SU-DHL-6 (cell line): Measurements from ENCODE around the gene NEK10.

Experiments
- H2AFZ ChIP-seq: fragments of 200-600 bp; sonication (generic); 2 replicates; pipeline ENCODE4 v1.6.1; 2014; ENCODE audit warnings: low read depth, mild to moderate bottlenecking, moderate library complexity, mixed read lengths, antibody characterized with exemption, low read length; ENCODE audit not compliant: severe bottlenecking
- H3F3A ChIP-seq: fragments of 200-600 bp; shearing (Covaris generic); 2 replicates; pipeline ENCODE4 v1.6.0; 2016; ENCODE audit warnings: antibody characterized with exemption, mild to moderate bottlenecking; ENCODE audit not compliant: insufficient read depth
- H3K27ac ChIP-seq: fragments of 200-600 bp; sonication (generic); 2 replicates; pipeline ENCODE4 v1.5.1; 2016; ENCODE audit warnings: low read depth, mild to moderate bottlenecking, low read length, moderate library complexity, mixed read lengths
- H3K27me3 ChIP-seq: fragments of 200-600 bp; sonication (generic), shearing (Covaris generic); 2 replicates; pipeline ENCODE4 v1.6.0; 2014; ENCODE audit warnings: mild to moderate bottlenecking, low read length
- H3K36me3 ChIP-seq: fragments of 200-600 bp; sonication (generic); 2 replicates; pipeline ENCODE4 v1.6.1; 2014; ENCODE audit warnings: mild to moderate bottlenecking, low read length, mixed read lengths
- H3K4me2 ChIP-seq: fragments of 300-600, 200-600 bp; shearing (Covaris generic), sonication (generic); 2 replicates; pipeline ENCODE4 v1.6.0; 2014; ENCODE audit warnings: low read length, low read depth, mild to moderate bottlenecking; ENCODE audit not compliant: poor library complexity, severe bottlenecking
- H3K4me3 ChIP-seq: fragments of 200-600 bp; sonication (generic); 2 replicates; pipeline ENCODE4 v1.5.1; 2014; ENCODE audit warnings: antibody characterized with exemption, low read length, mild to moderate bottlenecking, mixed read lengths; ENCODE audit not compliant: insufficient read depth, poor library complexity, severe bottlenecking
- H3K79me2 ChIP-seq: fragments of 200-600 bp; sonication (generic); 2 replicates; pipeline ENCODE4 v1.6.1; 2014; ENCODE audit warnings: mild to moderate bottlenecking, low read length, moderate library complexity; ENCODE audit not compliant: insufficient read depth
- H3K9ac ChIP-seq: fragments of 200-600 bp; sonication (generic); 2 replicates; pipeline ENCODE4 v1.7.0; 2014; ENCODE audit warnings: mild to moderate bottlenecking, low read length
- H3K9me2 ChIP-seq: fragments of 200-600 bp; sonication (generic); replicated peaks from 2 replicates; pipeline ENCODE4 v1.6.1; 2014; ENCODE audit warnings: low read length; ENCODE audit not compliant: insufficient read depth
- H3K9me3 ChIP-seq: fragments of 200-600 bp; sonication (generic); 2 replicates; pipeline ENCODE4 v1.6.1; 2014; ENCODE audit warnings: low read length, mixed read lengths; ENCODE audit not compliant: insufficient read depth
- H4K20me1 ChIP-seq: fragments of 200-600 bp; sonication (generic); 2 replicates; pipeline ENCODE4 v1.6.1; 2014; ENCODE audit warnings: low read depth, mild to moderate bottlenecking, antibody characterized with exemption, low read length, moderate library complexity, mixed read lengths
- CTCF ChIP-seq: fragments of 200-600 bp; sonication (generic); IDR thresholded peaks from one replicate; pipeline ENCODE4 v1.5.1; 2017; ENCODE audit warnings: antibody characterized with exemption, mild to moderate bottlenecking, low read length, moderate library complexity; ENCODE audit not compliant: insufficient read depth, poor library complexity, severe bottlenecking
- EZH2phosphoT487 ChIP-seq: fragments of 200-600 bp; sonication (generic), shearing (Covaris generic); conservative IDR thresholded peaks from 2 replicates; pipeline ENCODE4 v1.6.1; 2018; ENCODE audit warnings: mild to moderate bottlenecking, antibody characterized with exemption, low read length, moderate library complexity, mixed read lengths

The NEK10 gene

GRCh38 chr3:27146786-27147185 lies 222.4 kb downstream of the NEK10 start:
- H3K9me2 ChIP-seq: no peaks in the 10 kb centered on the region
- H2AFZ ChIP-seq: no peak overlapping the region
- no peaks in the 10 kb centered on the region for H3K79me2 ChIP-seq
- H4K20me1 ChIP-seq: no peaks in the 10 kb centered on the region
- H3K9me3 ChIP-seq: no peaks in the 10 kb centered on the region
- TF ChIP-seq CTCF (no peak), EZH2phosphoT487 (no peak)
- no peaks in the 10 kb centered on the region for H3K36me3 ChIP-seq
- no peak overlapping the region for H3K4me3 ChIP-seq
- no peak overlapping the region for H3K4me2 ChIP-seq
- H3F3A ChIP-seq: no peaks in the 10 kb centered on the region
- no peaks in the 10 kb centered on the region for H3K27me3 ChIP-seq
- H3K27ac ChIP-seq: no peak overlapping the region
- H3K9ac ChIP-seq: no peak overlapping the region

- Histone ChIP-seq H3K9me3 (no peaks in the 10 kb centered on the region), H3K4me2 (no peak overlapping the region), H3K9ac (no peak overlapping the region), H3K27me3 (no peaks in the 10 kb centered on the region), H3F3A (no peaks in the 10 kb centered on the region), H3K79me2 (no peaks in the 10 kb centered on the region), H3K36me3 (no peaks in the 10 kb centered on the region), H2AFZ (no peak overlapping the region), H4K20me1 (no peaks in the 10 kb centered on the region), H3K4me3 (no peak overlapping the region), H3K9me2 (no peaks in the 10 kb centered on the region), H3K27ac (no peak overlapping the region)
- TF ChIP-seq EZH2phosphoT487: no peak
- no peak for TF ChIP-seq CTCF
These were observed 223.5 kb downstream of the NEK10 start for GRCh38 chr3:27145719-27146118.

DNA sequence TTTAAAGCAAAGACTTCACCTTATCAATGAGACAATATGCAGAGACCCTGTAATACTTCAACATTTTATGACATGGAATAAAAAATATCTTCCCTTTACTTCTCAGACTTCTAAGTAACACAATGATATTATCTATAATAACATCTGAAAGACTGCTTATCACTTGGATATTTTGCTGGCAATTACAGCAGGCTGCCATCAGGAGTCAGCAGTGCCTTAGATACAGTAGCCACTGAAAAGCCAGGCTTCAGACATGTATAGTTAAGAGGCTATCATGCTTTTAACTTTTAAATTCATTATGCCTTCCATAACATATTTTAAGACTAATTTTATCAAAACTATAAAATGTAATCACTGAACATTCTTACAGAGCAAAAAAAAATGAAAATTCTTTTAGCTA lies 227.5 kb downstream of the NEK10 start:
- no peaks in the 10 kb centered on the region for H3K9me3 ChIP-seq
- no peak overlapping the region for H2AFZ ChIP-seq
- no peaks in the 10 kb centered on the region for H3F3A ChIP-seq
- no peak overlapping the region for H3K9ac ChIP-seq
- TF ChIP-seq EZH2phosphoT487 (no peak), CTCF (no peak)
- H3K4me2 ChIP-seq: no peak overlapping the region
- no peaks in the 10 kb centered on the region for H3K36me3 ChIP-seq
- no peaks in the 10 kb centered on the region for H3K27me3 ChIP-seq
- no peak overlapping the region for H3K27ac ChIP-seq
- H4K20me1 ChIP-seq: no peaks in the 10 kb centered on the region
- H3K79me2 ChIP-seq: no peaks in the 10 kb centered on the region
- H3K9me2 ChIP-seq: no peaks in the 10 kb centered on the region
- no peak overlapping the region for H3K4me3 ChIP-seq

DNA sequence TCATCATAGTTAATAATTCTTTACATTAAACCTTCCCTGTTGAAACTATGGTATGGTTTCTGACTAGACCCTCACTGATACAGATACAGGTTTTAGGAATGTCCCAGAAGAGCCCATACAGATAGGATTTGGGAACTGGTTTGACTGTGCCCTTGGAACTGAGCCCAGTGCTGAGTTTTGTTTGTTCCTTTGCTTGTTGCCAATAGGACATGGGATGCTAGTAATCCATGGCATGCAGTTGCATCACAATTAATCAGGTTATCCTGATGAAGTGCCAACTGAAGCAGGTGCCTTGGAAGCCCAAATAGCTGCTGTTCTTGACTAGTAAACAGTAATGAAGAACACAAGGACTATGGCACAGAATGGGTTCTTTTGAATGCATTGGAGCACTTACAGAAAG lies 230.6 kb downstream of the NEK10 start:
- no peaks in the 10 kb centered on the region for H3K36me3 ChIP-seq
- no peaks in the 10 kb centered on the region for H3K79me2 ChIP-seq
- H3K27ac ChIP-seq: no peak overlapping the region
- no peaks in the 10 kb centered on the region for H3K9me3 ChIP-seq
- no peaks in the 10 kb centered on the region for H3K9me2 ChIP-seq
- H3K27me3 ChIP-seq: no peaks in the 10 kb centered on the region
- no peaks in the 10 kb centered on the region for H3F3A ChIP-seq
- no peaks in the 10 kb centered on the region for H4K20me1 ChIP-seq
- H3K4me2 ChIP-seq: no peak overlapping the region
- TF ChIP-seq EZH2phosphoT487 (no peak), CTCF (no peak)
- H3K9ac ChIP-seq: no peak overlapping the region
- no peak overlapping the region for H3K4me3 ChIP-seq
- no peak overlapping the region for H2AFZ ChIP-seq
